HG03280 (cell line): ENCODE measurements around the gene DBP.

ENCODE experiments used
- ATAC-seq: cut with Tn5 transposase; IDR thresholded peaks from one replicate; pipeline ENCODE4 v1.9.1; 2021; ENCODE audit warnings: mild to moderate bottlenecking, moderate library complexity; ENCODE audit not compliant: unreplicated experiment

The DBP gene

DNA sequence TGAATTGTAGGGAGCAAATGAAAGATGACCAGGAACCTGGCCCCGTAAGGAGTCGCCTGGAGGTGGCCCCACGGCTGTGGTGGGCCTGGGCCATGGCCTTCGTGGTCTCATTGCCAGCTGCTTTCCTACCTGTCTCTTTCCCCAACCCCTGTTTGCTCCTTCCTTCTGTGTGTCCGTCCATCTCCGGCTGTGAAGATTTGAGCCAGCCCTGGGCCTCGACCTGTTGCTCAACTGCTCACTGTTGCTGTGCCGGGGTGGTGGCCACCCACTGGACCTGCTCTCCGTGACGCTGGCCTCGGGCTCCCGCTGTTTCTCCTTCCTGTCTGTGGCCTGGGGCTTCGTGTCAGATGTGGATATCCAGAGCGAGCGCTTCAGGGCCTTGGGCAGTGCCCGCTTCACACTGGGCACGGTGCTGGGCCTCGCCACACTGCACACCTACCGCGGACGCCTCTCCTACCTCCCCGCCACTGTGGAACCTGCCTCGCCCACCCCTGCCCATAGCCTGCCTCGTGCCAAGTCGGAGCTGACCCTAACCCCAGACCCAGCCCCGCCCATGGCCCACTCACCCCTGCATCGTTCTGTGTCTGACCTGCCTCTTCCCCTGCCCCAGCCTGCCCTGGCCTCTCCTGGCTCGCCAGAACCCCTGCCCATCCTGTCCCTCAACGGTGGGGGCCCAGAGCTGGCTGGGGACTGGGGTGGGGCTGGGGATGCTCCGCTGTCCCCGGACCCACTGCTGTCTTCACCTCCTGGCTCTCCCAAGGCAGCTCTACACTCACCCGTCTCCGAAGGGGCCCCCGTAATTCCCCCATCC is 8.5 kb downstream of the DBP start:
- ATAC-seq, result no peak

DNA sequence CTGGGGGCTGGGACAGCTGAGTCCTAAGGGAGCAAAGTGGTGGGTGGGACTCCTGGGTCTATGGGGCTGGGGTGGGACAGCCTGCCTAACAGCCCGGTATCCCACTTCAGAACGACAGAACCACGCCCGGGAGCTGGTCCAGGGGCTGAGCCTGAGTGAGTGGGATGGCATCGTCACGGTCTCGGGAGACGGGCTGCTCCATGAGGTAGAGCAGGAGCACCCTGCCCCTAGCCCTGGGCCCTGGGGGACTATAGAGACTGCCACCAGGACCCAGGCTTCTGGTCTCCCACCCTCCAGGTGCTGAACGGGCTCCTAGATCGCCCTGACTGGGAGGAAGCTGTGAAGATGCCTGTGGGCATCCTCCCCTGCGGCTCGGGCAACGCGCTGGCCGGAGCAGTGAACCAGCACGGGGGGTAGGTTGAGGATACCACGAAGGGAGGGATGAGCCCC is 9.3 kb downstream of the DBP start:
- ATAC-seq, result no peak

- no peak for ATAC-seq
Observed at GRCh38 chr19:48627201-48627864, 9.8 kb downstream of the DBP start.

DNA sequence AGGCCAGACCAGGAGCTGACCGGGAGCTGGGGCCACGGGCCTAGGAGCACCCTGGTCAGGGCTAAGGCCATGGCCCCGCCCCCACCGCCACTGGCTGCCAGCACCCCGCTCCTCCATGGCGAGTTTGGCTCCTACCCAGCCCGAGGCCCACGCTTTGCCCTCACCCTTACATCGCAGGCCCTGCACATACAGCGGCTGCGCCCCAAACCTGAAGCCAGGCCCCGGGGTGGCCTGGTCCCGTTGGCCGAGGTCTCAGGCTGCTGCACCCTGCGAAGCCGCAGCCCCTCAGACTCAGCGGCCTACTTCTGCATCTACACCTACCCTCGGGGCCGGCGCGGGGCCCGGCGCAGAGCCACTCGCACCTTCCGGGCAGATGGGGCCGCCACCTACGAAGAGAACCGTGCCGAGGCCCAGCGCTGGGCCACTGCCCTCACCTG is 11.3 kb downstream of the DBP start:
- no peak for ATAC-seq

DNA sequence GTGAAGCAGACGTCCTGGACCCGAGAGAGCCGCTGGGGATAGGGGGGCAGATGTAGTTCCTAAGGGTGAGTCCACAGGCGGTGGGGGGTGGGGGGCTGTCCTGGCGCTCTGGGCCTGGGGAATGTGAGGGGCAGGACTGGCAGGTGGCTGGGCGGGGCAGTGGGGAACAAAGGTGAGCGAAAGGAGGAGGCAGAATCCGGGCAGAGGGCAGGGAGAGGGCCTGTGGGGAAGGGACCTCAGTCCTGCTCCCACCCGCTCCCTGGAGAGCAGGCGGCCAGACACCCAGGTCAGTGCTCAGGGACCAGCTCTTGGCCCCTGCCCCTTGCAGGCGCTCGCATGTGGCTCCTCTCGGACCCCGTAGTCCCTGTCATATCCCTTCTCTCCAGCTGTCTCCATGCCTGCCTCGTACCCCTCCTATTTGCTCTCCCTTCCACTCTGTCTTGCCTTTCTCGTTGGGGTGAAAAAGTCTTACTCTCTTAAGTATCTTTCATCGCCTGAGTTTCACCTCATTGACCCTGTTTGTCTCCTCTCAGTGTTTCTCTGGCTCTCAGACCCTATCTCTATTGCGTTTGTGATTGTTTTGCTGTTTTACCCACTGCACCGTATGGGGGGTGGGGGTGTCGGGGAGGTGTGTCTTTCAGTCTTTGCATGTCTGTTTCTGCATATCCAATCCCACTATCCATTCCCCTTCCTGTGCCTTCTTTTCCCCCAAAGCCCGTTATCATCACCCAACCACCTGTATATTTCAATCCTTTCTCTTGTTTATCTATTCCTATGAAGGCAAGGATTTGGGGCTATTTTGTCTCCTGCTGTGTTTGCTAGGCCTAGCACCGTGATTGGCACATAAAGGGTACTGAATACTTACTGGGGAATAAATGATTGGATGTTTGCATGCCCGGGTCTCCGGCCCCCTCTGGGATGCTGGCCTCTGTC is 12.1 kb downstream of the DBP start:
- ATAC-seq, result no peak

- ATAC-seq, result peak; percentile 65
Observed at GRCh38 chr19:48624067-48624594, 13.0 kb downstream of the DBP start.

DNA sequence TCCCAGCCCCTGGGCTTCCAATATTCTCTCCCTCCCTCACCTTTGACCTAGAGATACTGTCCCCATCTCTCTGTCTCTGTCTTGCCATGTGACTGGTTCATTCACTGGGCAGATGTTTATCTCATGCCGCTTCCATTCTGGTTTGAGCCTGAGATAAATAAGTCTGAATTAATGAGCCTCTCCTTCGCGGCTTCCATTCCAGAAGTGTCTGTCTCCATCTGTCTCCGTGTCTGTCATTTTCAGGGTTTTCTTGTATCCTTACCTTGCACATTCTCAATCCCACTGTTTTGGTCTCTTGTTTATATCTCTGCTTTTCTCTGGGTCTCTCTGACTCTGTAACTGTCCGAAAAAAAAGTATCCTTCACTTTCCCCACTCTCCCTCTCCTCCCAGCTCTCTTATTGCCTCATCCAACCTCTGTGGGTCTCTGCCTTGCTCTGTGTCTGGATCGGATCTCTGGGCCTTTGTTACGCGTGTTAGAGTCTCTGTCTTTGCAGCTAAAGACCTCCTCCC is 13.6 kb downstream of the DBP start:
- ATAC-seq, result no peak

GRCh38 chr19:48619692-48620585 is 17.2 kb downstream of the DBP start:
- ATAC-seq, result no peak

DNA sequence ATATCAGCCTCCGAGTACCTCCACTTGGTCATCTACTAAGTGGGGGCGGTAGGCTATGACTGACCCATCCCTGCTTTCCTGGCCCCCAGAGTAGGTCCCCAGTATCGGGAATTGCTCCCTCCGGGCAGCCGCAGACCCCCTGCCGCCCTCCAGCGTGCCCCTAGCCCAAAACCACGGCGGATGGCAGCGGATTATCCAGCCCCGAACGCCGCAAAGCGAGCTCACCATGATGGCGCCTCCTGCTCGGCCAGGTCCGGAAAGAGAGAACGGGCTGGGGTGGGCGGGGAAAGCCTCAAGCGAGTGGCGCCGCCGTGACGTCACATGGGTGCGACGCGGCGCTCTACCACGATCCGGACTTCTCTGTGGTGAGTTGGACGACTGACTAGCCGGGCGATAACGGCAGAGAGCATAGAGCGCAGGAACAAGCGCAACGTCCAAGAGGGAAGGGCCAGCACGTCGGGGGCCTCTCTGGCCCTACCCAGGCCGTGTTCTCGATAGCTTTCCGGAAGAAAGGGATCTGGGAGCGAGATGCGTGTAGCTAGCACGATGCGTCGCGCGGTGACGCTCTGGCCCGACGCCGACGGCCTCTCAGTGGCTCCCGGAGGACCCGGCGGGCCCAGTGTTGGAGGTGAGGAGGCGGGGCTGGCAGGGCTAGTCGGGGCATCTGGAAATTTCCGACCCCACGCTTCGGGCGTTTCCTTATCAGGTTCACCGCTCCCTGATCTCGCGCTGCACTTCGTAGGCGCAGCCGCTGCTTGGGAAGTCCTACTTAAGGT is 18.1 kb downstream of the DBP start, which contains the start of the genes RPL18 and SPHK2:
Gene RPL18, minus strand, starts transcription at position 263 of the 776 bp plus-strand sequence. Its CDS starts 35 bp downstream, at position 228.
Gene SPHK2, plus strand, starts transcription at position 591 of the 776 bp plus-strand sequence. CDS start 1,009 bp downstream, outside the sequence.
- ATAC-seq, result peak; percentile 86

DNA sequence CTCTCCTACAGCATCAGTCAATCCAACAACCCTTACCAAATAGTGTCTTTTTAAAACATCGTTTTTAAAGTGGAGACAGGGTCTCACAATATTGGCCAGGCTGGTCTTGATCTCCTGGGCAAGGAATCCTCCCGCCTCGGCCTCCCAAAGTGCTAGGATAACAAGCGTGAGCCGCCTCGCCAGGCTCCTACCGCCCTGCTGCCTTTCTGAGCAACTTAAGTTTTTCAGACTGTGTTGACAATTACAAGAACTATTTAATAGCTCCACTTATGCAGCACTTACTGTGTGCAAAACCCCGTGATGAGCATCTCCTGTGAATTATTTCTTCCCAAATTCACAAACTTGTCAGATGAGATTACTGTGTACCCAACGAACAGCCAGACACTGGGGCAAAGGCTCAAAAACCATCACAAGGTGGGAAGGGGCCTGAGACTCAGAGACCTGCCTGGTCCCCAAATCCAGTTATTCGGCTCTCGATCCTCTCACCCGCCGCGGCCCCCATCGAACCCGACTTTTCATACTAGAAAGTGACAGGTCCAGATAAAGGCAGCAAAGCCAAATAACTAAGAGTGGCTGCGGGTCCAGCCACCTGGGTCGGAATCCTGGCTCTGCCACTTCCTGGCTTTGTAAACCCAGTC is 18.8 kb downstream of the DBP start:
- ATAC-seq, result no peak

DNA sequence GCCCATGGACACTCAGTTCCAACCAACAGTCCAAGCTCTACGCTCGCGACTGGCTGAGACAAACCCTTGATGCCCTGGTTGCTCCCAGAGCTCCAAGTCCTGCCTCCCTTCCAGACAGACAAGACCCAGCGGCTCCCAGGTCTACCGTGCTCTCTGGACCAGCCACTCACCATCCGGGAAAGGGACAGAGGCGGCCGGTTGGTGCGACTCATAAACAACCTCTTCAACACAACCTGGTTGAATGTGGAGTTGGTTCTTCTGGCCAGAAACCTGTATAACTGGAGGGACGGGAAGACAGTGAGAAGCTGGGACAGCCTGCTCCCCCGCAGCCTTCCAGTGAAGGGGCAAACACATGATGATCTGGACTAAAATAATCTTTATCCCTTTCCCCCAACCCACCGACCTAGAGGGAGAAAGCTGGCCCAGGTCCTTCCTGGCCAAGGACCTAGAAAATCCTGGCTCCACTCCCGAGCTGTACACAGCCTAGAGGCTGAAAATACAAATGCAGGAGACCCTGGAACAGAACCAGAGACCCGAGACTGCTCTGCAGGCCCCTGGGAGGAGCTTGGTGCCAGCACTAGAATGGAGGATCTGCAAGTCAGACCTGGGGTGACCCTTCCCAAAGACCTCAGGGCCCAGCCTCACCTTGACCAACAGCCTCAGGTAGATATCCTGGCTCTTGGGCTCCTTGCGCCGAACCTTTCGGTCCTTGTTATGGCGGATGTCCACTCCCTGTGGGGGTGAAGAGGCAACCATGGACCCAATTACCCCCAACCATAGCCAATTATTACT is 19.8 kb downstream of the DBP start:
- no peak for ATAC-seq

- no peak for ATAC-seq
Observed at GRCh38 chr19:48616491-48617056, 20.6 kb downstream of the DBP start.

- no peak for ATAC-seq
Observed at GRCh38 chr19:48616041-48616436, 21.1 kb downstream of the DBP start.

- ATAC-seq, result no peak
Observed at GRCh38 chr19:48615231-48616040, 21.7 kb downstream of the DBP start.

DNA sequence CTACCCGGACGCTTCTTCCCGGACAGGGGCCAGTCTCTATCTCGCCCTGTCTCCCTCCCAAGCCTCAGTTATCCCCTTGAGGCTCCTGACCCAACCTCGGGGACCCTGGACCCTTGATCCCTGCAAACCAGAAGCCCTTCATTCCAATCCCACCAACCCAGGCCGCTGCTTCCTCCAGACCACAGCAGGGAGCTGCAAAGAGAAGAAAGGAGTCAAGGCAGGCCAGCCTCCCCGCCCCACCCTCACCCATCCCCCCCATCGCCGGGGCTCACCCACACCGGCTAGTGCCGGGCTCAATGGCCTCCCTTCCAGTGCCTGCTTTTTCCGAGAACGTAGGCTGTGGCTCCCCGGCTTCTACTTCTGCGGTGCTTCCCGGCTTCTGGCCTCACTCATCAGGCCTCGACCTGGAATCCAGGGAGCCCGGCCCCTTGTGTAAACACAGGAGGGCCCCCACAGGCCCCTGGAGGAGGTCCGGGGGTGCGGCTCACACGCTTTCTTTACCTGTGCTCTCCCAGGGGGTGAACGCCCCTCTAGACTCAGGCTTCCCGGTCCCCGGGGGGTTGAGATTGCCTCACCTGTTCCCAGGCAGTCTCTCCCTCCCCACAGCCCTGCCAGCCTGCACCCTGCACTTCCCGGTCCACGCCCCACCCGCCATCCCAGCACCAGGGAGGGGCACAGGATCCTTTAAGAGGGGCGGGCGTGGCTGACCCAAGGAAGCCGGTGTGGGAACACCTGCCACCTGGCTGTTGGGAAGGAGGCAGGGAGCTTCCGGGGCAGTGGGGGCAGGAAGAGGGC is 22.5 kb downstream of the DBP start, which contains the start of gene FAM83E:
Gene FAM83E, minus strand, starts transcription at position 641 of the 795 bp plus-strand sequence. CDS start 1,704 bp downstream, outside the sequence.
- no peak for ATAC-seq
